Activated CD8-positive, alpha-beta memory T cell treated with anti-CD3 and anti-CD28 coated beads for 24 hours (primary cell): ENCODE data around the gene PPP4R3A.
"Not testable (repeated sequence)": the region's sequence is repeated elsewhere in the genome, so short reads cannot be mapped to it uniquely, and the experiment has no call there.

Experiments
- DNase-seq: peaks from one replicate; pipeline ENCODE4 v3.0.0-alpha.2; 2020

Gene PPP4R3A

GRCh38 chr14:91510171-91511042, at the start of gene PPP4R3A:
TSS of gene PPP4R3A (minus strand) at chr14:91510310. CDS start at chr14:91509647, 663 bp downstream.
- peak; percentile 96 for DNase-seq

- no peak for DNase-seq
Measured at GRCh38 chr14:91555531-91555930, 45.4 kb upstream of the PPP4R3A start.

GRCh38 chr14:91554535-91555332, 44.6 kb upstream of the PPP4R3A start:
- DNase-seq: no peak

- no peak for DNase-seq
Measured at GRCh38 chr14:91548108-91548507, 38.0 kb upstream of the PPP4R3A start.

- DNase-seq: no peak
Measured at GRCh38 chr14:91545946-91546716, 36.0 kb upstream of the PPP4R3A start.

GRCh38 chr14:91545204-91545603, 35.1 kb upstream of the PPP4R3A start:
- DNase-seq: no peak

GRCh38 chr14:91536327-91536726, 26.2 kb upstream of the PPP4R3A start:
- DNase-seq: no peak

GRCh38 chr14:91534059-91534458, 23.9 kb upstream of the PPP4R3A start:
- DNase-seq: not testable (repeated sequence)

- DNase-seq: no peak
Measured at GRCh38 chr14:91533623-91534022, 23.5 kb upstream of the PPP4R3A start.

GRCh38 chr14:91523972-91524371, 13.9 kb upstream of the PPP4R3A start:
- DNase-seq: no peak

- no peak for DNase-seq
Measured at GRCh38 chr14:91521061-91521640, 11.0 kb upstream of the PPP4R3A start.

GRCh38 chr14:91520138-91520537, 10.0 kb upstream of the PPP4R3A start:
- DNase-seq: no peak

GRCh38 chr14:91519239-91520036, 9.3 kb upstream of the PPP4R3A start:
- DNase-seq: no peak

GRCh38 chr14:91516663-91517388, 6.7 kb upstream of the PPP4R3A start:
- no peak for DNase-seq

- DNase-seq: no peak
Measured at GRCh38 chr14:91515979-91516378, 5.9 kb upstream of the PPP4R3A start.

GRCh38 chr14:91511043-91511383, 903 bp upstream of the PPP4R3A start:
- no peak for DNase-seq

- DNase-seq: no peak
Measured at GRCh38 chr14:91509878-91510170, 286 bp downstream of the PPP4R3A start.

- peak; percentile 81 for DNase-seq
Measured at GRCh38 chr14:91509083-91509877, 830 bp downstream of the PPP4R3A start.

- no peak for DNase-seq
Measured at GRCh38 chr14:91508105-91508504, 2.0 kb downstream of the PPP4R3A start.

- no peak for DNase-seq
Measured at GRCh38 chr14:91506226-91506625, 3.9 kb downstream of the PPP4R3A start.
